HFFc6 (cell line): Measurements from ENCODE around the gene BACH1. TPM values are rescaled to one million over a fixed set of nuclear protein-coding genes. Genes with fewer than 3 reads are reported as not detected.

Source experiments
- DNase-seq: peaks from one replicate; pipeline ENCODE4 v3.0.0-alpha.2; 2018
- H3K27ac Mint-ChIP-seq: 2 replicates; pipeline ENCODE4 v1.8.0; 2020; ENCODE audit warnings: mild to moderate bottlenecking, mixed read lengths
- H3K27me3 Mint-ChIP-seq: 2 replicates; pipeline ENCODE4 v1.8.0; 2021; ENCODE audit warnings: mild to moderate bottlenecking, moderate library complexity, mixed read lengths; ENCODE audit not compliant: insufficient read depth
- H3K36me3 Mint-ChIP-seq: 2 replicates; pipeline ENCODE4 v1.8.0; 2021; ENCODE audit warnings: low read depth, mixed read lengths
- H3K4me1 Mint-ChIP-seq: 2 replicates; pipeline ENCODE4 v1.8.0; 2020; ENCODE audit warnings: low read depth, mixed read lengths
- H3K4me3 Mint-ChIP-seq: 2 replicates; pipeline ENCODE4 v1.8.0; 2020; ENCODE audit warnings: mild to moderate bottlenecking, moderate library complexity, mixed read lengths
- H3K9me3 Mint-ChIP-seq: 2 replicates; pipeline ENCODE4 v1.8.0; 2020; ENCODE audit warnings: mild to moderate bottlenecking, mixed read lengths
- CTCF ChIP-seq: fragments of 200-600 bp; sonication (generic); IDR thresholded peaks from 2 replicates; pipeline ENCODE4 v1.5.0; 2021; ENCODE audit warnings: antibody characterized with exemption, mild to moderate bottlenecking
- total RNA-seq, 6 experiments: library from RNA; stranded (reverse); fragmentation: NEBNext Ultra II Directional; extraction: Animal tissue kit (Norgen Biotek cat#: 25700); gene quantifications; 2 replicates in 1 of 6; 3 replicates in 5 of 6; pipeline ENCODE4 v1.2.3, GENCODE V29; 2021

Gene BACH1
- total RNA-seq, 6 experiments from 2014 or later, result 47.3 to 53.5 (median 53.1) TPM

DNA sequence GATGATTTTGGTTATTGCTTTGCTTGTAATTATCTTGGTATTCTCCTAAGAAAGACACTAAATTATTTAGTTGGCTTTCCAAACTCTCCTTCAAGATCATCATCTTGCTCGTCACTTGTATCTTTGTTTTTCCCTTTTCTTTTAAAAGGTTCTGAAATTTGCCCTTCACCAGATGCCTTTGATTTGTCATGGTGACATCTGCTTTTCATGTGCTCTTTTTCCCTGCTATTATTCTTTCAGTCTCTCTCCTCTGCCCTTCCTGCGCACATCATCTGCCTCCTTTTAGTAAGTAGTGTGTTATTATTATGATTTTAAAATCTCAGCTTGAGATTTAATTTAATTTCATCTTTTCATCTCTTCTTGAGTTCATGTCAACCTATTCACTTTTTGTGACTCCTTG is 92.1 kb downstream of the BACH1 start:
- peaks cover 1% of the 10 kb centered on the region; the same call in 1 of the 2 replicates for H3K27me3 Mint-ChIP-seq
- peaks cover 22% of the 10 kb centered on the region for H3K36me3 Mint-ChIP-seq
- H3K4me1 Mint-ChIP-seq, result no peaks in the 10 kb centered on the region; the same call in 1 of the 2 replicates
- no peak overlapping the region for H3K4me3 Mint-ChIP-seq
- TF ChIP-seq CTCF, result no peak
- DNase-seq, result no peak
- H3K27ac Mint-ChIP-seq, result no peak overlapping the region
- H3K9me3 Mint-ChIP-seq, result no peaks in the 10 kb centered on the region

DNA sequence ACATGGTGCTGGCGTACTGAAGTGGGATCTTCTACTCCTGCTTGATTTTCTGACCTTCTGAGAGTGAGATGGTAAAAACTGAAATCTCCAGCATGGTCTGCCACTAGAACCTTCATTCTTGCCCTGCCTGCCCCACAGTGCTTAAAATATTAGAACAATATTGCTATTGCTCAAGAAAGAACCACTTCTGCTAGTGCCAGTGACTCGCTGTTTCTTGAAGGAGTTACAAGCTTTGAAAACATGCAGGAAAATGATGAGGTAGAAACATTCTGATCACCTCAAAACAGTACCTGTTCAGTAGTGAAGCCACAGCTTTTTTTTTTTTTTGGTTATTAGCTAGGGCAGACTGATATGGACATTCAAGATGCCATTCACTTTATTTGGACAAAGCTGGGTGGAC is 95.3 kb downstream of the BACH1 start:
- Mint-ChIP-seq H3K27me3 (peaks cover 1% of the 10 kb centered on the region; the same call in 1 of the 2 replicates), H3K36me3 (peaks cover 34% of the 10 kb centered on the region), H3K4me1 (no peaks in the 10 kb centered on the region; the same call in 1 of the 2 replicates), H3K27ac (no peak overlapping the region), H3K9me3 (no peaks in the 10 kb centered on the region), H3K4me3 (no peak overlapping the region)
- no peak for DNase-seq
- no peak for TF ChIP-seq CTCF

Other genes starting within 250 kb of the BACH1 start
- 100 to 1,000 TPM; 209 to 258 (median 227) TPM for gene CCT8, start 225.3 kb upstream of the BACH1 start, total RNA-seq
- gene MAP3K7CL, start 168.3 kb upstream of the BACH1 start, total RNA-seq, result 10 to 100 TPM in 1 of 6 experiments, 1 to 10 TPM in 5; 6.2 to 11.4 (median 7.6) TPM